SK-N-MC (cell line): ENCODE data around the gene ATP9B.

Source experiments
- EZH2 ChIP-seq: fragments of 200-600 bp; sonication (generic); IDR thresholded peaks from one replicate; pipeline ENCODE4 v1.6.1; 2017; ENCODE audit warnings: antibody characterized with exemption
- POLR2AphosphoS5 ChIP-seq: IDR thresholded peaks from 2 replicates; pipeline ENCODE4 v1.6.1; 2012; ENCODE audit warnings: mild to moderate bottlenecking, low read depth, low read length, borderline replicate concordance

DNA sequence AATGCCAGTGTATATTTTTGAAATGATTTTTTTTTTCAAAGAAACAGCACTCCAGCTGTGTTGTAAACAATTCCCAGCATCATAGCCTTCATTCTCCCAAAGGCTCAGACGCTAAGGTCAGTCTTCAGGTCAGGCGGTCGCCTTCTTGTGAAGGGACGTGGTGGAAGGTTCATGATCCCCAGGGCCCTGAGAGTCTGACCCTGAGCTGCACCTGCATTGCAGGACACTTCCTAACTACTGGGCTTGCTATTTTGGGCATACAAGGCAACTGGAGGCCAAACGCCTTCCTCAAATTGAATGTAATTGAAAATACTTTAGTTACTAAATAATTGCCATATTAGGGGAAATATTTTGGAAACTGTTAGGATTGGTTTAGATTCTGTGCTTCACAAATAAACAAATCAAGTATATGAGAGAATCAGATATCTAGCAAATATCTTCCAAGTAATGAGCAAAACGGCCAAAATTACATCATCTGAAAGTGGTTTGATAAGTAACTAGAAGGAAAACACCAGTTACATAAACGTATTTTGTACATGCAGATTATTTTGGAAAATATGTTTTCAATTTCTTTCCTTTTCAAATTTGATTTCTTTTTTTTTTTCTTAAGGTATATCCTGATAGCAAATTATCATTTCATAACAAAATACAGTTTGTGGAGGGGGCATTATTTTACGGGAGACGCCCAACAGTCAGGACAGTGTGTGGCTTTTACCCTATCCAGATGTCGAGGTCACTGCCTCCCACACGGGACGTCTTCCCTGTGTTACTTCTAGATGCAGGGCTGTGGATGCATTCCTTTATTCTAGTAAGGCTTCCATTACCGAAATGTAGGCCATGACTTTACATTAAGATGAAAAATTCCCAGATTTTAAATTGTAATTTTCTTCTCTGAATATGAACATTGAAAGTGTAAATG, 136.0 kb downstream of the ATP9B start:
- TF ChIP-seq POLR2AphosphoS5 (no peak), EZH2 (no peak)
